Mucosa of gallbladder (tissue), 1 donor: Measurements from ENCODE around the gene NUMBL. TPM values are rescaled to one million over a fixed set of nuclear protein-coding genes. Genes with fewer than 3 reads are reported as not detected.
"Not testable (repeated sequence)": the region's sequence is repeated elsewhere in the genome, so short reads cannot be mapped to it uniquely, and the experiment has no call there.

Source experiments
- DNase-seq: peaks from one replicate; pipeline ENCODE4 v3.0.0-alpha.2; 2020; ENCODE audit warnings: low spot score
- total RNA-seq: library from RNA; stranded (reverse); gene quantifications from one replicate; pipeline ENCODE4 v1.2.1, GENCODE V29; 2021
- donor health status: DM: no; HTN: no; CAD: no.

Gene NUMBL
- total RNA-seq, 1 donor from 2014 or later: 52.9 TPM

GRCh38 chr19:40663695-40664692 is 26.5 kb downstream of the NUMBL start:
- DNase-seq: no peak

GRCh38 chr19:40662925-40663694 is 27.3 kb downstream of the NUMBL start:
- DNase-seq: peak; percentile 91

- DNase-seq: no peak
These were observed 28.8 kb downstream of the NUMBL start for GRCh38 chr19:40661616-40662015.

GRCh38 chr19:40659566-40659965 is 30.9 kb downstream of the NUMBL start:
- no peak for DNase-seq

GRCh38 chr19:40659116-40659515 is 31.3 kb downstream of the NUMBL start:
- DNase-seq: no peak

- no peak for DNase-seq
These were observed 32.4 kb downstream of the NUMBL start for GRCh38 chr19:40658031-40658430.

- DNase-seq: not testable (repeated sequence)
These were observed 34.8 kb downstream of the NUMBL start for GRCh38 chr19:40655684-40656083.

- DNase-seq: not testable (repeated sequence)
These were observed 38.1 kb downstream of the NUMBL start for GRCh38 chr19:40652303-40652702.

- peak; percentile 41 for DNase-seq
These were observed 39.6 kb downstream of the NUMBL start for GRCh38 chr19:40650749-40651305.

GRCh38 chr19:40649903-40650675 is 40.4 kb downstream of the NUMBL start:
- not testable (repeated sequence) for DNase-seq

- DNase-seq: no peak
These were observed 43.7 kb downstream of the NUMBL start for GRCh38 chr19:40646743-40647254.

- no peak for DNase-seq
These were observed 47.6 kb downstream of the NUMBL start for GRCh38 chr19:40642757-40643305.

- no peak for DNase-seq
These were observed 48.3 kb downstream of the NUMBL start for GRCh38 chr19:40642051-40642706.

- DNase-seq: no peak
These were observed 49.2 kb downstream of the NUMBL start for GRCh38 chr19:40641281-40641680.

GRCh38 chr19:40640744-40641143 is 49.7 kb downstream of the NUMBL start:
- no peak for DNase-seq

GRCh38 chr19:40639638-40639982 is 50.8 kb downstream of the NUMBL start:
- no peak for DNase-seq

GRCh38 chr19:40638327-40638726 is 52.1 kb downstream of the NUMBL start:
- DNase-seq: no peak

- no peak for DNase-seq
These were observed 57.2 kb downstream of the NUMBL start for GRCh38 chr19:40633207-40633606.

GRCh38 chr19:40632311-40633036 is 58.0 kb downstream of the NUMBL start:
- no peak for DNase-seq
